MM.1S (cell line): ENCODE results near the gene ACSS3.

Source experiments
- DNase-seq: peaks from one replicate; pipeline ENCODE4 v3.0.0-alpha.2; 2015
- H2AFZ ChIP-seq: fragments of 300-600 bp; sonication (generic); 2 replicates; pipeline ENCODE4 v1.6.0; 2016; ENCODE audit warnings: antibody characterized with exemption, low read length
- H3F3A ChIP-seq: fragments of 300-600 bp; sonication (generic); 2 replicates; pipeline ENCODE4 v1.6.1; 2016; ENCODE audit warnings: mild to moderate bottlenecking, antibody characterized with exemption, low read length, moderate library complexity, mixed read lengths; ENCODE audit not compliant: insufficient read depth
- H3K27ac ChIP-seq: fragments of 300-600 bp; sonication (generic); 2 replicates; pipeline ENCODE4 v1.5.1; 2016; ENCODE audit warnings: mild to moderate bottlenecking, low read length
- H3K27me3 ChIP-seq: fragments of 300-600 bp; sonication (generic); replicated peaks from 2 replicates; pipeline ENCODE4 v1.6.0; 2016; ENCODE audit warnings: low read length; ENCODE audit not compliant: insufficient read depth
- H3K36me3 ChIP-seq: fragments of 300-600 bp; sonication (generic); replicated peaks from 2 replicates; pipeline ENCODE4 v1.6.1; 2016; ENCODE audit warnings: mild to moderate bottlenecking, low read length, mixed read lengths; ENCODE audit not compliant: insufficient read depth
- H3K4me1 ChIP-seq: fragments of 300-600 bp; sonication (generic); 2 replicates; pipeline ENCODE4 v1.6.1; 2016; ENCODE audit warnings: low read length, mixed read lengths
- H3K4me2 ChIP-seq: fragments of 300-600 bp; sonication (generic); 2 replicates; pipeline ENCODE4 v1.6.0; 2016; ENCODE audit warnings: low read depth, low read length
- H3K4me3 ChIP-seq: fragments of 300-600 bp; sonication (generic); 2 replicates; pipeline ENCODE4 v1.5.1; 2016; ENCODE audit warnings: low read length, mixed read lengths
- H3K79me2 ChIP-seq: fragments of 300-600 bp; sonication (generic); 2 replicates; pipeline ENCODE4 v1.6.1; 2016; ENCODE audit warnings: mixed run types, low read length, mixed read lengths
- H3K9ac ChIP-seq: fragments of 300-600 bp; sonication (generic); 2 replicates; pipeline ENCODE4 v1.6.1; 2016; ENCODE audit warnings: low read length, mixed read lengths
- H3K9me2 ChIP-seq: fragments of 300-600 bp; sonication (generic); replicated peaks from 2 replicates; pipeline ENCODE4 v1.6.1; 2016; ENCODE audit warnings: mild to moderate bottlenecking, low read length, mixed read lengths; ENCODE audit not compliant: insufficient read depth
- H3K9me3 ChIP-seq: fragments of 300-600 bp; sonication (generic); replicated peaks from 2 replicates; pipeline ENCODE4 v1.6.1; 2016; ENCODE audit warnings: mild to moderate bottlenecking, low read length, mixed read lengths; ENCODE audit not compliant: insufficient read depth
- H4K20me1 ChIP-seq: fragments of 300-600 bp; sonication (generic); 2 replicates; pipeline ENCODE4 v1.6.1; 2016; ENCODE audit warnings: mild to moderate bottlenecking, low read length, moderate library complexity, mixed read lengths; ENCODE audit not compliant: insufficient read depth
- CTCF ChIP-seq: fragments of 300-600 bp; sonication (generic); IDR thresholded peaks from 2 replicates; pipeline ENCODE4 v1.5.1; 2016; ENCODE audit warnings: antibody characterized with exemption, low read length, mixed read lengths
- EZH2 ChIP-seq: fragments of 300-600 bp; sonication (generic); optimal IDR thresholded peaks from 2 replicates; pipeline ENCODE3; 2017; ENCODE audit warnings: low read depth, mild to moderate bottlenecking, antibody characterized with exemption, low read length, mixed read lengths
- EZH2phosphoT487 ChIP-seq: fragments of 300-600 bp; sonication (generic); IDR thresholded peaks from 2 replicates; pipeline ENCODE4 v1.6.1; 2018; ENCODE audit warnings: antibody characterized with exemption, low read length

Gene ACSS3

GRCh38 chr12:81161680-81162079, 83.8 kb downstream of the ACSS3 start:
- Histone ChIP-seq H2AFZ (no peak overlapping the region), H3K27me3 (no peaks in the 10 kb centered on the region), H3K4me2 (no peak overlapping the region), H3F3A (no peaks in the 10 kb centered on the region), H3K4me1 (no peaks in the 10 kb centered on the region), H3K79me2 (no peaks in the 10 kb centered on the region), H3K36me3 (no peaks in the 10 kb centered on the region), H3K4me3 (no peak overlapping the region), H3K9me2 (no peaks in the 10 kb centered on the region), H3K9me3 (no peaks in the 10 kb centered on the region), H3K9ac (no peak overlapping the region), H3K27ac (no peak overlapping the region), H4K20me1 (no peaks in the 10 kb centered on the region)
- TF ChIP-seq CTCF (no peak), EZH2phosphoT487 (no peak), EZH2 (no peak)
- no peak for DNase-seq

- no peak overlapping the region for H3K4me2 ChIP-seq
- TF ChIP-seq EZH2phosphoT487 (no peak), CTCF (no peak), EZH2 (no peak)
- H4K20me1 ChIP-seq: no peaks in the 10 kb centered on the region
- no peaks in the 10 kb centered on the region for H3K9me3 ChIP-seq
- no peak overlapping the region for H3K27ac ChIP-seq
- no peaks in the 10 kb centered on the region for H3K4me1 ChIP-seq
- no peak overlapping the region for H2AFZ ChIP-seq
- H3K4me3 ChIP-seq: no peak overlapping the region
- no peak for DNase-seq
- H3F3A ChIP-seq: no peaks in the 10 kb centered on the region
- no peaks in the 10 kb centered on the region for H3K36me3 ChIP-seq
- no peaks in the 10 kb centered on the region for H3K79me2 ChIP-seq
- no peaks in the 10 kb centered on the region for H3K27me3 ChIP-seq
- no peak overlapping the region for H3K9ac ChIP-seq
- H3K9me2 ChIP-seq: no peaks in the 10 kb centered on the region
Observed at GRCh38 chr12:81162391-81163136, 84.7 kb downstream of the ACSS3 start.

GRCh38 chr12:81164827-81165226, 86.9 kb downstream of the ACSS3 start:
- TF ChIP-seq EZH2phosphoT487: no peak
- no peak for TF ChIP-seq CTCF
- TF ChIP-seq EZH2: no peak
- Histone ChIP-seq H4K20me1 (no peaks in the 10 kb centered on the region), H3F3A (no peaks in the 10 kb centered on the region), H3K27me3 (no peaks in the 10 kb centered on the region), H3K4me2 (no peak overlapping the region), H3K9me2 (no peaks in the 10 kb centered on the region), H3K79me2 (no peaks in the 10 kb centered on the region), H3K36me3 (no peaks in the 10 kb centered on the region), H3K27ac (no peak overlapping the region), H3K9me3 (no peaks in the 10 kb centered on the region), H2AFZ (no peak overlapping the region), H3K9ac (no peak overlapping the region), H3K4me1 (no peaks in the 10 kb centered on the region), H3K4me3 (no peak overlapping the region)
- no peak for DNase-seq
